Trophoblast cell (in vitro differentiated cells and primary cell): ENCODE data around the gene ADAMTS9.

ENCODE experiments used
- DNase-seq, 2 donors: peaks; one replicate each; pipeline ENCODE4 v3.0.0-alpha.2; 2016
- H2AFZ ChIP-seq: 2 replicates; pipeline ENCODE4 v1.6.1; 2013; ENCODE audit warnings: low read length, moderate library complexity, mild to moderate bottlenecking; ENCODE audit not compliant: insufficient read depth, poor library complexity
- H2AK5ac ChIP-seq: 2 replicates; pipeline ENCODE4 v1.6.1; 2013; ENCODE audit warnings: mild to moderate bottlenecking, low read length
- H2BK120ac ChIP-seq: 2 replicates; pipeline ENCODE4 v1.6.1; 2013; ENCODE audit warnings: low read length, mild to moderate bottlenecking, moderate library complexity; ENCODE audit not compliant: insufficient read depth, poor library complexity
- H2BK12ac ChIP-seq: 2 replicates; pipeline ENCODE4 v1.6.1; 2013; ENCODE audit warnings: mild to moderate bottlenecking, low read length, moderate library complexity
- H2BK5ac ChIP-seq: 2 replicates; pipeline ENCODE4 v1.6.1; 2013; ENCODE audit warnings: low read length, low read depth, moderate library complexity, mild to moderate bottlenecking; ENCODE audit not compliant: poor library complexity
- H3K14ac ChIP-seq: 2 replicates; pipeline ENCODE4 v1.6.1; 2013; ENCODE audit warnings: mild to moderate bottlenecking, low read length
- H3K18ac ChIP-seq: 2 replicates; pipeline ENCODE4 v1.6.1; 2013; ENCODE audit warnings: mild to moderate bottlenecking, low read length
- H3K23ac ChIP-seq: 2 replicates; pipeline ENCODE4 v1.6.1; 2013; ENCODE audit warnings: low read length
- H3K27ac ChIP-seq: 2 replicates; pipeline ENCODE4 v1.5.1; 2013; ENCODE audit warnings: low read depth, mild to moderate bottlenecking, inconsistent platforms, low read length, moderate library complexity
- H3K27me3 ChIP-seq: 2 replicates; pipeline ENCODE4 v1.6.1; 2013; ENCODE audit warnings: inconsistent platforms, mild to moderate bottlenecking, low read length, moderate library complexity; ENCODE audit not compliant: insufficient read depth
- H3K36me3 ChIP-seq, 2 experiments: 1 replicate in 1 of 2; 2 replicates in 1 of 2; pipeline ENCODE4 v1.6.1; 2013; ENCODE audit warnings: low read length in 2 of 2, mild to moderate bottlenecking in 2 of 2, moderate library complexity in 1 of 2; ENCODE audit not compliant: insufficient read depth in 2 of 2, control insufficient read depth in 1 of 2
- H3K4ac ChIP-seq: 2 replicates; pipeline ENCODE4 v1.6.1; 2013; ENCODE audit warnings: low read depth, mild to moderate bottlenecking, low read length, moderate library complexity
- H3K4me1 ChIP-seq, 2 experiments: 1 replicate in 1 of 2; 2 replicates in 1 of 2; pipeline ENCODE4 v1.6.1; 2013; ENCODE audit warnings: low read length in 2 of 2, mild to moderate bottlenecking in 2 of 2, moderate library complexity in 1 of 2; ENCODE audit not compliant: insufficient read depth in 2 of 2, control insufficient read depth in 1 of 2
- H3K4me2 ChIP-seq: 2 replicates; pipeline ENCODE4 v1.6.1; 2013; ENCODE audit warnings: inconsistent platforms, mild to moderate bottlenecking, low read length, moderate library complexity
- H3K4me3 ChIP-seq: 2 replicates; pipeline ENCODE4 v1.5.1; 2013; ENCODE audit warnings: mild to moderate bottlenecking, low read depth, low read length, inconsistent platforms
- H3K79me1 ChIP-seq: one replicate; pipeline ENCODE4 v1.6.1; 2013; ENCODE audit warnings: low read length
- H3K79me2 ChIP-seq: 2 replicates; pipeline ENCODE4 v1.6.1; 2013; ENCODE audit warnings: low read length, mild to moderate bottlenecking; ENCODE audit not compliant: control insufficient read depth, insufficient read depth, poor library complexity
- H3K9ac ChIP-seq: 2 replicates; pipeline ENCODE4 v1.6.1; 2013; ENCODE audit warnings: mild to moderate bottlenecking, low read length
- H3K9me3 ChIP-seq: 2 replicates; pipeline ENCODE4 v1.6.1; 2013; ENCODE audit warnings: low read depth, mild to moderate bottlenecking, control low read depth, inconsistent platforms, low read length; ENCODE audit not compliant: insufficient read depth
- H4K12ac ChIP-seq: 2 replicates; pipeline ENCODE4 v1.6.1; 2013; ENCODE audit warnings: low read depth, mild to moderate bottlenecking, low read length, moderate library complexity
- H4K8ac ChIP-seq: 2 replicates; pipeline ENCODE4 v1.6.1; 2013; ENCODE audit warnings: low read depth, mild to moderate bottlenecking, low read length, moderate library complexity
- H4K91ac ChIP-seq: one replicate; pipeline ENCODE4 v1.6.1; 2013; ENCODE audit warnings: low read depth, mild to moderate bottlenecking, low read length, moderate library complexity
- WGBS: extraction: QIAGEN DNeasy Blood & Tissue Kit; methylation state at CpG from one replicate; pipeline ENCODE4 v1.1.7; 2013; ENCODE audit warnings: missing lambda C conversion rate; ENCODE audit not compliant: insufficient read length, insufficient coverage; ENCODE audit errors: extremely low coverage; 5-methylcytosine and 5-hydroxymethylcytosine counted together

ADAMTS9 gene

DNA sequence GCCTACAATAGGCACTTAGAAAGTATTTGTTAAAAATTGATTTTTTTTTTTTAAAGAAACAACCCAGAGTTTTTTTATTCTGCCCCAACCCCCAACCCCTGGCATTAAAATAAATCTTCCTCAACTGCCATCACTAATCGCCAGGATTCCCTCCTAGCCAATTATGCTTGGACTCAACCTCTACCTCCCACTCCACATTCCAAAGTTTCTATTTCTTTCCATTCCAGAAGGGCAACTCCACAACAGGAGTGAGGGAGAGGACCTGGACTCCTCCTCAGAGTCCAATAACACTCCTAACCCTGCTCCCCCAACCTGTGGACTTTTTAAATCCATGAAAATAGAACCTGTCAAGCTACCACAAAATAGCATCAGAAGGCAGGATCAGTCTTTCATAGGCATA, 99.4 kb downstream of the ADAMTS9 start:
- no CpG with 5 or more reads among the region's 1 CpG for WGBS

DNA sequence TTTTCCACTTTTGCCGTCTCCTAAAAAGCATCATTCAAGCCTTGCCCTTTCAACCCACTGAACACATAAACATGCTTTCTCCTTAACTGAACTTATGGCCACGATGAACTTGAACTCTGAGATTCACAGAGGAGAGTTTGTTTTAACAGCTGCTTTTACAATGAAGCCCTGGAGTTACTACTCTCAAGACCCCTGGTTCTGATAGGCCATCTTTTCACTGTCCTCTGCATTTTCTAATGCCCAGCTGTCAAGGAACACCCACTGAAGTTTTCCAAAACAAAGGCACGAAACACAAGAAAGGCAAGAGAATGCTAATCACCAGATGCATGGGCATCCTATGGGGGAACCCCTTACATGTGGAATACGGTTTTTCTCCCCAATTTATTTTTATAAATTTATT, 100.8 kb downstream of the ADAMTS9 start:
- H3K4me3 ChIP-seq, result no peak overlapping the region
- no peaks in the 10 kb centered on the region for H3K79me2 ChIP-seq
- H2AFZ ChIP-seq, result no peak overlapping the region
- H3K14ac ChIP-seq, result no peak overlapping the region
- H3K9ac ChIP-seq, result no peak overlapping the region
- no peaks in the 10 kb centered on the region for H3K79me1 ChIP-seq
- no peak overlapping the region for H3K4ac ChIP-seq
- H2AK5ac ChIP-seq, result no peak overlapping the region
- no peaks in the 10 kb centered on the region for H3K36me3 ChIP-seq
- no peaks in the 10 kb centered on the region for H3K27me3 ChIP-seq
- no peak overlapping the region for H2BK12ac ChIP-seq
- H2BK5ac ChIP-seq, result no peak overlapping the region
- no peak overlapping the region for H4K8ac ChIP-seq
- H4K91ac ChIP-seq, result no peak overlapping the region
- no peak overlapping the region for H4K12ac ChIP-seq
- no peaks in the 10 kb centered on the region for H3K9me3 ChIP-seq
- WGBS, result no CpG with 5 or more reads among the region's 4 CpGs
- no peaks in the 10 kb centered on the region for H3K4me1 ChIP-seq
- no peak overlapping the region for H2BK120ac ChIP-seq
- H3K4me2 ChIP-seq, result no peak overlapping the region
- H3K18ac ChIP-seq, result no peak overlapping the region
- no peak overlapping the region for H3K27ac ChIP-seq
- DNase-seq, result no peak
- H3K23ac ChIP-seq, result no peak overlapping the region

More for the DNA sequence above, 99.4 kb downstream of the ADAMTS9 start:
- H3K27ac ChIP-seq, result no peak overlapping the region
- H3K9ac ChIP-seq, result no peak overlapping the region
- peaks cover 1 to 2% of the 10 kb centered on the region in 2 experiments for H3K36me3 ChIP-seq
- H3K4me3 ChIP-seq, result no peak overlapping the region
- H4K91ac ChIP-seq, result no peak overlapping the region
- no peak overlapping the region for H3K18ac ChIP-seq
- H3K79me2 ChIP-seq, result no peaks in the 10 kb centered on the region
- H3K27me3 ChIP-seq, result no peaks in the 10 kb centered on the region
- H4K12ac ChIP-seq, result no peak overlapping the region
- no peak overlapping the region for H2BK12ac ChIP-seq
- no peaks in the 10 kb centered on the region for H3K9me3 ChIP-seq
- no peaks in the 10 kb centered on the region for H3K4me1 ChIP-seq
- no peak overlapping the region for H3K14ac ChIP-seq
- no peak overlapping the region for H2AK5ac ChIP-seq
- no peak overlapping the region for H3K4ac ChIP-seq
- no peak overlapping the region for H3K23ac ChIP-seq
- no peak overlapping the region for H2AFZ ChIP-seq
- no peak overlapping the region for H2BK5ac ChIP-seq
- H3K4me2 ChIP-seq, result no peak overlapping the region
- no peaks in the 10 kb centered on the region for H3K79me1 ChIP-seq
- no peak overlapping the region for H4K8ac ChIP-seq
- H2BK120ac ChIP-seq, result no peak overlapping the region
- no peak for DNase-seq

DNA sequence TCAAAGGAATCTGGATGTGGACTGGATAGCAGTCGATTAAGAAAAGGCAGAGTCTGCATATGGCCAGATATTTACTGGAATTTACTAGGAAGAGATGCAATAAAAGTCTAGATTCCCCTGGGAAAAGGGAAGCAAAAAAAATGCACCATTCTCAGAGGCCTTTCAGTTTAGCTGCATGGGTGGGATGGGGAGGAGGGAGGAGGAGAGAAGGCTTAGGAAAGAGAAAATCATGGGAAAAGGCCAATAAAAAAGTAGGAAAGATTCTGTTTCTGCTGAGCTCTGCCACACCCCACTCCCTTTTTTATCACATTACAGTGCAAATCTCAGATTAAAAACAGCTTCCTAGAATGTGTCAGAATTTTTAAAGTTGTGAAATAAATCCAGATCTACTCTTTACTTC, 103.6 kb downstream of the ADAMTS9 start:
- Histone ChIP-seq H3K79me2 (no peaks in the 10 kb centered on the region), H4K8ac (no peak overlapping the region), H2BK5ac (no peak overlapping the region), H3K4me1 (no peaks in the 10 kb centered on the region), H4K12ac (no peak overlapping the region), H3K4me2 (no peak overlapping the region), H3K36me3 (no peaks in the 10 kb centered on the region), H3K4me3 (no peak overlapping the region), H4K91ac (no peak overlapping the region), H3K4ac (no peak overlapping the region), H2AK5ac (no peak overlapping the region), H2BK120ac (no peak overlapping the region), H3K9me3 (no peaks in the 10 kb centered on the region), H3K9ac (no peak overlapping the region), H3K27me3 (no peaks in the 10 kb centered on the region), H3K23ac (no peak overlapping the region), H3K14ac (no peak overlapping the region), H3K18ac (no peak overlapping the region), H3K27ac (no peak overlapping the region), H2AFZ (no peak overlapping the region), H3K79me1 (no peaks in the 10 kb centered on the region), H2BK12ac (no peak overlapping the region)
- no CpG with 5 or more reads among the region's 1 CpG for WGBS
- DNase-seq, result no peak

DNA sequence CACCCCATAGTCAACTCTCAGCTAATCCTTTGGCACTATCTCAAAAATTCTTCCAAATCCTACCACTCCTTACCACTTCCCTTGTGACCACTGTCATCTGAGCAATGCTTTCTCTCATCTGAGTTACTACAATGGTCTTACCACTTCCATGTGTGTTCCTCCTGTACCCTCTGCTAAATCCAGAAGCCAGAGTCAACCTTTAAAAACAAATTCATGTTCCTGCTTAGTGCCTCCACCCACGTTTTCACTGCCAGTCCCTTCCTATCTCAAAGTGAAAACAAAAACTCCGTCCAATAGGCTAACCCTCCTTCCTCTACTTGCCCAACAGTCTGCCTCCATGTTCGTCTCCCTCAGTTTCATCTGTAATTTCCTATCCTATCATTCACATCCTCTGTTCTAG, 109.0 kb downstream of the ADAMTS9 start:
- Histone ChIP-seq H3K27me3 (no peaks in the 10 kb centered on the region), H4K91ac (no peak overlapping the region), H3K23ac (no peak overlapping the region), H3K9me3 (no peaks in the 10 kb centered on the region), H4K12ac (no peak overlapping the region), H3K4me3 (no peak overlapping the region), H2BK120ac (no peak overlapping the region), H3K27ac (no peak overlapping the region), H3K36me3 (peaks cover 0 to 12% of the 10 kb centered on the region in 2 experiments), H2BK12ac (no peak overlapping the region), H3K9ac (no peak overlapping the region), H3K79me1 (no peaks in the 10 kb centered on the region), H4K8ac (no peak overlapping the region), H3K79me2 (no peaks in the 10 kb centered on the region), H2BK5ac (no peak overlapping the region), H2AK5ac (no peak overlapping the region), H3K4me2 (no peak overlapping the region), H3K4ac (no peak overlapping the region), H2AFZ (no peak overlapping the region), H3K4me1 (no peaks in the 10 kb centered on the region), H3K14ac (no peak overlapping the region), H3K18ac (no peak overlapping the region)
- DNase-seq, result no peak
- WGBS, result no CpG with 5 or more reads among the region's 3 CpGs
